GM12878 (cell line): ENCODE results near the gene CYP2A6. TPM values are rescaled to one million over a fixed set of nuclear protein-coding genes. Genes with fewer than 3 reads are reported as not detected.
"Not testable (repeated sequence)": the region's sequence is repeated elsewhere in the genome, so short reads cannot be mapped to it uniquely, and the experiment has no call there.

Experiments used
- ATAC-seq: fragments of 200-7000 bp; cut with Tn5 transposase; 3 replicates; pipeline ENCODE4 v1.9.1; 2020; ENCODE audit warnings: mild to moderate bottlenecking, moderate library complexity
- BruUV-seq: library from RNA; stranded (reverse); fragments of 400-500 nt; replicated peaks from 2 replicates; lab custom pipeline; 2021; lab: Mats Ljungman, UMichigan
- CTCF ChIA-PET: fragments of 300-600 bp; sonication (Branson Sonifier 250); formaldehyde crosslinking; extraction: SDS; loops from one replicate; lab custom pipeline; 2021; ENCODE audit warnings: inconsistent platforms; lab: Yijun Ruan, JAX
- POLR2A ChIA-PET: fragments of 350-600 bp; formaldehyde crosslinking; extraction: SDS; loops from one replicate; lab custom pipeline; 2021; ENCODE audit warnings: inconsistent platforms; lab: Charles Lee
- RAD21 ChIA-PET: fragments of 300-600 bp; sonication (Branson Sonifier 250); formaldehyde crosslinking; loops from one replicate; lab custom pipeline; 2023; ENCODE audit warnings: antibody characterized with exemption; ENCODE audit not compliant: unreplicated experiment; lab: Charles Lee
- SMC1A ChIA-PET: fragments of 300-600 bp; sonication (Branson Sonifier 250); formaldehyde crosslinking; loops from one replicate; lab custom pipeline; 2023; ENCODE audit not compliant: unreplicated experiment, uncharacterized antibody; lab: Charles Lee
- DNase-seq: peaks from one replicate; pipeline ENCODE4 v3.0.0-alpha.2; 2011; ENCODE audit warnings: low read depth, low spot score
- FAIRE-seq: peaks from 3 replicates; lab custom pipeline; 2011; peaks lifted over from hg19 to GRCh38; lab: Jason Lieb, UNC
- H2AFZ ChIP-seq: 2 replicates; pipeline ENCODE4 v1.6.0; 2011; ENCODE audit warnings: low read depth, low read length, control low read depth; ENCODE audit not compliant: control insufficient read depth
- H3K27ac ChIP-seq: 2 replicates; pipeline ENCODE4 v1.5.1; 2011; ENCODE audit warnings: control low read depth; ENCODE audit not compliant: control insufficient read depth, insufficient read depth
- H3K27me3 ChIP-seq, 2 experiments: replicated peaks in 1 of 2; 2 replicates each; pipeline versions ENCODE4 v1.6.0 to v1.6.1; 2011; ENCODE audit warnings: low read length in 1 of 2; ENCODE audit not compliant: control insufficient read depth in 2 of 2, insufficient read depth in 2 of 2
- H3K36me3 ChIP-seq, 2 experiments: 2 replicates each; pipeline ENCODE4 v1.5.1; 2011; ENCODE audit warnings: low read length in 1 of 2; ENCODE audit not compliant: control insufficient read depth in 2 of 2, insufficient read depth in 2 of 2
- H3K4me1 ChIP-seq: 2 replicates; pipeline ENCODE4 v1.6.1; 2011; ENCODE audit warnings: mild to moderate bottlenecking, low read length, moderate library complexity, mixed read lengths; ENCODE audit not compliant: control insufficient read depth, insufficient read depth
- H3K4me2 ChIP-seq: 2 replicates; pipeline ENCODE4 v1.6.0; 2011; ENCODE audit warnings: control low read depth; ENCODE audit not compliant: control insufficient read depth, insufficient read depth
- H3K4me3 ChIP-seq: fragments of 200-600 bp; sonication (generic); 2 replicates; pipeline ENCODE4 v1.5.1; 2016
- H3K79me2 ChIP-seq: 2 replicates; pipeline ENCODE4 v1.6.0; 2011; ENCODE audit warnings: low read length; ENCODE audit not compliant: control insufficient read depth, insufficient read depth
- H3K9ac ChIP-seq: 2 replicates; pipeline ENCODE4 v1.8.0; 2011; ENCODE audit warnings: low read length, control low read depth, mixed read lengths; ENCODE audit not compliant: control insufficient read depth, insufficient read depth
- H3K9me3 ChIP-seq: replicated peaks from 3 replicates; pipeline ENCODE4 v1.5.1; 2011; ENCODE audit warnings: mild to moderate bottlenecking, low read length; ENCODE audit not compliant: control insufficient read depth, insufficient read depth
- H4K20me1 ChIP-seq: 2 replicates; pipeline ENCODE4 v1.6.0; 2011; ENCODE audit not compliant: control insufficient read depth, insufficient read depth
- WGBS: methylation state at CpG from one replicate; pipeline ENCODE4 v1.1.6; 2016; ENCODE audit warnings: low lambda C conversion rate; ENCODE audit not compliant: insufficient replicate concordance, insufficient coverage; ENCODE audit errors: missing lambda C conversion rate; 5-methylcytosine and 5-hydroxymethylcytosine counted together
- in situ Hi-C: fragments of 300-500 bp; cut with MboI; formaldehyde crosslinking; loops from 9 replicates; pipeline ENCODE4 v1.14.3; 2018; ENCODE audit warnings: mixed read lengths
- intact Hi-C: fragments of 100-400 bp; cut with micrococcal nuclease; formaldehyde crosslinking; loops from one replicate; pipeline ENCODE4 v1.14.2; 2022; ENCODE audit not compliant: unreplicated experiment
- polyA plus RNA-seq, 11 experiments: library from polyadenylated mRNA; depleted of rRNA in 4 of 11; unstranded in 6 of 11; stranded (reverse) in 5 of 11; fragments of >200 nt; fragmentation: Nextera tagmentation in 4 of 11; fragmentation: Illumina TruSeq in 1 of 11; extraction: Ambion mirVana in 4 of 11; extraction: Trizol in 1 of 11; gene quantifications; 1 replicate in 1 of 11; 2 replicates in 10 of 11; pipeline versions ENCODE4 v1.2.1 to v1.2.3, GENCODE V29; 2011 to 2016; ENCODE audit warnings: inconsistent platforms in 2 of 11, missing spikeins in 2 of 11, low read depth in 1 of 11
- total RNA-seq, 4 experiments: library from RNA; depleted of rRNA in 3 of 4; stranded (reverse); fragments of >200 nt in 3 of 4; fragmentation: Illumina TruSeq in 1 of 4; extraction: Trizol in 1 of 4; gene quantifications; 2 replicates each; pipeline versions ENCODE4 v1.2.1 to v1.2.3, GENCODE V29; 2013 to 2021

CYP2A6 gene
- total and polyA plus RNA-seq, 10 of the 15 experiments (the other 5 are each of a cell fraction or from before 2014, with no cell fraction given): 0.97 TPM; not detected in 9

DNA sequence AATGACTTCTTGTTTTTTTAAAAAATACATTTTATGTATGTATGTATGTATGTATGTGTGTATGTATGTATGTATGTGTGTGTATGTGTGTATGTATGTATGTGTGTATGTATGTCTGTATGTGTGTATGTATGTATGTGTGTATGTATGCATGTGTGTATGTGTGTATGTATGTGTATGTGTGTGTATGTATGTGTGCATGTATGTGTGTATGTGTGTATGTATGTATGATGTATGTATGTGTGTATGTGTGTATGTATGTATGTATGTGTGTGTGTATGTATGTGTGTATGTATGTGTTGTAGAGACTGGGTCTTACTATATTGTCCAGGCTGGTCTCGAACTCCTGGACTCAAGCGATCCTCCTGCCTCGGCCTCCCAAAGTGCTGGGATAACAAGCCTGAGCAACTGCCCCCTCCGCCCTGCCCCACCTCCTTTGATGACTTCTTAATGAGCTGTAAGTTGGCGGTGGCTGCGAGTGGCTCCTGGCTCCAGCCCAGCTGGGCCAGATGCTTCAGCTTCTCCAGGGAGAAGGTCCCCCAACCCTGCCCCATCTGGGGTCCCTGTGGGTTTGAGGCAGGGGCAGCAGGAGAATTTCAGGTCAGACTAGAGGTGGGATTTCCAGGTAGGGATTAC, 24.7 kb downstream of the CYP2A6 start:
- RAD21 ChIA-PET, H3K4me1 ChIP-seq, H3K27me3 ChIP-seq, ATAC-seq, DNase-seq, SMC1A ChIA-PET, H3K9ac ChIP-seq, FAIRE-seq, H3K79me2 ChIP-seq, H3K27ac ChIP-seq, POLR2A ChIA-PET, H3K4me2 ChIP-seq, BruUV-seq, in situ Hi-C loops, H3K4me3 ChIP-seq, H2AFZ ChIP-seq, H4K20me1 ChIP-seq, H3K9me3 ChIP-seq, H3K36me3 ChIP-seq, intact Hi-C loops: not testable (repeated sequence)
- WGBS: 80% methylated on average over 2 of the region's 6 CpGs
- CTCF ChIA-PET: interaction anchor here (0.6 to 1.6 kb wide), 2 partner anchors 20 to 162 kb away, joined by 3 to 5 read pairs; no protein-coding TSS in a partner anchor

DNA sequence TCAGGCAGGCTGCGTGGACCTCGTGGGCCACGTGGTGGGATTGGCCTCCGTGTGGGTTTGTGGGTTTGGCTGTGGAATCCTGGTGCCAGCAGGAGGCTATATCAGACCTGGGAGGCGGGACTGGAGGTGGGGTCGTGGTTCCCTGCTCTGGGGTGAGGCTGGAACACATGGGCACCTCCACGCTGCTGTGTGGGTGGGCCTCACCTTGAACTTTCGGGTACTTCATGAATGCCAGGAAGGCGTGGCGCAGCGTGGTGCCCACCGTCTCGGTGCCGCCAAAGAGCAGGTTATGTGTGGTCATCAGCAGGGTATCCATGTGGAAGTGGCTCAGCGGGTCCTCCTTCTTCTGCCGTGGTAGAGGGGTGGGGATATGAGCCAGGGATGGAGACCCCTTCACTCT, 25.3 kb downstream of the CYP2A6 start:
- H2AFZ ChIP-seq, POLR2A ChIA-PET, H3K9ac ChIP-seq, DNase-seq, intact Hi-C loops, FAIRE-seq, H3K9me3 ChIP-seq, SMC1A ChIA-PET, H3K27me3 ChIP-seq, H3K4me1 ChIP-seq, H3K79me2 ChIP-seq, H3K36me3 ChIP-seq, H3K4me2 ChIP-seq, ATAC-seq, H3K4me3 ChIP-seq, RAD21 ChIA-PET, H3K27ac ChIP-seq, BruUV-seq, H4K20me1 ChIP-seq: not testable (repeated sequence)
- 66% methylated on average over 16 of the region's 16 CpGs for WGBS
- CTCF ChIA-PET: interaction anchor here (0.6 to 1.6 kb wide), 2 partner anchors 19 to 162 kb away, joined by 3 to 5 read pairs; no protein-coding TSS in a partner anchor
- in situ Hi-C loops: loop anchor here (5.0 kb wide), 1 partner anchor 168 kb away; no protein-coding TSS in a partner anchor
